C4-2B (cell line): ENCODE measurements around the gene TAAR2.
"Not testable (repeated sequence)": the region's sequence is repeated elsewhere in the genome, so short reads cannot be mapped to it uniquely, and the experiment has no call there.

Experiments
- H3K27ac ChIP-seq: fragments of 450-650 bp; 2 replicates; pipeline ENCODE4 v1.5.1; 2017
- CTCF ChIP-seq: fragments of 450-650 bp; conservative IDR thresholded peaks from 2 replicates; pipeline ENCODE4 v1.5.1; 2017; ENCODE audit warnings: mild to moderate bottlenecking
- ZFX ChIP-seq: fragments of 450-650 bp; IDR thresholded peaks from 2 replicates; pipeline ENCODE4 v1.6.1; 2017

The TAAR2 gene

GRCh38 chr6:132607544-132608233 lies 16.4 kb downstream of the TAAR2 start:
- TF ChIP-seq ZFX (no peak), CTCF (no peak)
- no peak overlapping the region for H3K27ac ChIP-seq

- TF ChIP-seq ZFX (no peak), CTCF (no peak)
- no peak overlapping the region for H3K27ac ChIP-seq
Measured at GRCh38 chr6:132604635-132605152, 19.4 kb downstream of the TAAR2 start.

- not testable (repeated sequence) for H3K27ac ChIP-seq
Measured at GRCh38 chr6:132600900-132601299, 23.2 kb downstream of the TAAR2 start.

GRCh38 chr6:132598473-132598872 lies 25.6 kb downstream of the TAAR2 start:
- no peak for TF ChIP-seq ZFX
- peak; percentile 66 for TF ChIP-seq CTCF
- H3K27ac ChIP-seq = no peak overlapping the region

- H3K27ac ChIP-seq = no peak overlapping the region
- TF ChIP-seq CTCF (no peak), ZFX (no peak)
Measured at GRCh38 chr6:132596201-132596600, 27.9 kb downstream of the TAAR2 start.

GRCh38 chr6:132592855-132593254 lies 31.2 kb downstream of the TAAR2 start:
- H3K27ac ChIP-seq = no peak overlapping the region
- TF ChIP-seq ZFX (no peak), CTCF (no peak)

- no peak for TF ChIP-seq CTCF
- no peak for TF ChIP-seq ZFX
- H3K27ac ChIP-seq = no peak overlapping the region
Measured at GRCh38 chr6:132590362-132590761, 33.7 kb downstream of the TAAR2 start.

GRCh38 chr6:132589454-132589853 lies 34.6 kb downstream of the TAAR2 start, which contains the start of gene TAAR5:
Gene TAAR5, minus strand, starts transcription at chr6:132589741. Its CDS starts 55 bp downstream, at chr6:132589686.
- TF ChIP-seq CTCF (no peak), ZFX (no peak)
- no peak within 1 kb of the TSS for H3K27ac ChIP-seq
